Caco-2 (cell line): ENCODE data around the gene FHOD3. TPM values are rescaled to one million over a fixed set of nuclear protein-coding genes. Genes with fewer than 3 reads are reported as not detected.
"Not testable (repeated sequence)": the region's sequence is repeated elsewhere in the genome, so short reads cannot be mapped to it uniquely, and the experiment has no call there.

Source experiments
- BruUV-seq: library from RNA; stranded (reverse); fragments of 400-500 nt; replicated peaks from 2 replicates; lab custom pipeline; 2021; lab: Mats Ljungman, UMichigan
- CTCF ChIA-PET: fragments of 300-600 bp; sonication (Branson Sonifier 250); formaldehyde crosslinking; loops from one replicate; lab custom pipeline; 2022; ENCODE audit warnings: antibody characterized with exemption; lab: Charles Lee
- POLR2A ChIA-PET: fragments of 300-600 bp; sonication (Branson Sonifier 250); formaldehyde crosslinking; loops from one replicate; lab custom pipeline; 2022; ENCODE audit warnings: antibody characterized with exemption; lab: Charles Lee
- DNase-seq, 2 experiments: peaks; one replicate each; pipeline versions ENCODE4 v3.0.0 to v3.0.0-alpha.2; 2020 to 2022
- H3K27me3 ChIP-seq: replicated peaks from 2 replicates; pipeline ENCODE4 v1.6.0; 2011; ENCODE audit warnings: low read length; ENCODE audit not compliant: control insufficient read depth, insufficient read depth
- H3K36me3 ChIP-seq: 2 replicates; pipeline ENCODE4 v1.5.1; 2011; ENCODE audit warnings: low read length; ENCODE audit not compliant: control insufficient read depth, insufficient read depth
- H3K4me1 ChIP-seq: fragments of 250-450 bp; sonication (Bioruptor Pico); 2 replicates; pipeline ENCODE4 v1.5.1; 2020; ENCODE audit warnings: mild to moderate bottlenecking
- H3K4me3 ChIP-seq: 2 replicates; pipeline ENCODE4 v1.5.1; 2011; ENCODE audit warnings: low read depth, mild to moderate bottlenecking, control low read depth, low read length
- H3K9me3 ChIP-seq: fragments of 250-450 bp; sonication (Bioruptor Pico); 2 replicates; pipeline ENCODE4 v1.5.1; 2020; ENCODE audit warnings: mild to moderate bottlenecking, moderate library complexity
- H3K27ac Mint-ChIP-seq: one replicate; pipeline ENCODE4 v1.8.0; 2022; ENCODE audit warnings: mixed read lengths; ENCODE audit not compliant: unreplicated experiment
- H3K27me3 Mint-ChIP-seq: one replicate; pipeline ENCODE4 v1.8.0; 2022; ENCODE audit warnings: mixed read lengths; ENCODE audit not compliant: insufficient read depth, unreplicated experiment
- H3K36me3 Mint-ChIP-seq: one replicate; pipeline ENCODE4 v1.8.0; 2022; ENCODE audit warnings: mild to moderate bottlenecking, mixed read lengths; ENCODE audit not compliant: insufficient read depth, unreplicated experiment
- H3K4me1 Mint-ChIP-seq: one replicate; pipeline ENCODE4 v1.8.0; 2022; ENCODE audit warnings: low read depth, mixed read lengths; ENCODE audit not compliant: unreplicated experiment
- H3K4me3 Mint-ChIP-seq: one replicate; pipeline ENCODE4 v1.8.0; 2022; ENCODE audit warnings: mild to moderate bottlenecking, moderate library complexity, mixed read lengths; ENCODE audit not compliant: unreplicated experiment
- H3K9me3 Mint-ChIP-seq: one replicate; pipeline ENCODE4 v1.8.0; 2022; ENCODE audit warnings: mixed read lengths; ENCODE audit not compliant: unreplicated experiment
- intact Hi-C: fragments of 100-400 bp; cut with micrococcal nuclease; formaldehyde crosslinking; loops from one replicate; pipeline ENCODE4 v1.10.0; 2022; ENCODE audit not compliant: unreplicated experiment
- total RNA-seq: library from RNA; stranded (reverse); gene quantifications from 2 replicates; pipeline ENCODE4 v1.2.3, GENCODE V29; 2022
- TF ChIP-seq, protein P1 (sequence below), 2 experiments: fragments of 200-600 bp in 1 of 2; IDR thresholded peaks; 1 replicate in 1 of 2; 2 replicates in 1 of 2; pipeline versions ENCODE4 v1.5.1 to v1.8.0; 2011 to 2022; ENCODE audit warnings: antibody characterized with exemption in 1 of 2, control low read depth in 1 of 2, inconsistent platforms in 1 of 2, low read depth in 1 of 2, low read length in 1 of 2, mild to moderate bottlenecking in 1 of 2, moderate library complexity in 1 of 2; ENCODE audit not compliant: insufficient read depth in 1 of 2, severe bottlenecking in 1 of 2, unreplicated experiment in 1 of 2

The FHOD3 gene
- total RNA-seq, 1 experiment from 2014 or later = not detected

GRCh38 chr18:36460854-36461253 is 163.3 kb downstream of the FHOD3 start:
- Mint-ChIP-seq H3K36me3 (no peaks in the 10 kb centered on the region), H3K27ac (no peak overlapping the region), H3K27me3 (peaks cover 11% of the 10 kb centered on the region), H3K4me3 (no peak overlapping the region), H3K9me3 (no peaks in the 10 kb centered on the region), H3K4me1 (no peaks in the 10 kb centered on the region)
- intact Hi-C loops = no loop called here
- H3K4me1 ChIP-seq = peaks cover 8% of the 10 kb centered on the region; the same call in 1 of the 2 replicates
- no TSS peak for BruUV-seq
- H3K9me3 ChIP-seq = no peaks in the 10 kb centered on the region
- no peaks in the 10 kb centered on the region for H3K36me3 ChIP-seq
- ChIA-PET CTCF (no interaction called here), POLR2A (no interaction called here)
- H3K27me3 ChIP-seq = no peaks in the 10 kb centered on the region
- TF ChIP-seq, protein P1, sequence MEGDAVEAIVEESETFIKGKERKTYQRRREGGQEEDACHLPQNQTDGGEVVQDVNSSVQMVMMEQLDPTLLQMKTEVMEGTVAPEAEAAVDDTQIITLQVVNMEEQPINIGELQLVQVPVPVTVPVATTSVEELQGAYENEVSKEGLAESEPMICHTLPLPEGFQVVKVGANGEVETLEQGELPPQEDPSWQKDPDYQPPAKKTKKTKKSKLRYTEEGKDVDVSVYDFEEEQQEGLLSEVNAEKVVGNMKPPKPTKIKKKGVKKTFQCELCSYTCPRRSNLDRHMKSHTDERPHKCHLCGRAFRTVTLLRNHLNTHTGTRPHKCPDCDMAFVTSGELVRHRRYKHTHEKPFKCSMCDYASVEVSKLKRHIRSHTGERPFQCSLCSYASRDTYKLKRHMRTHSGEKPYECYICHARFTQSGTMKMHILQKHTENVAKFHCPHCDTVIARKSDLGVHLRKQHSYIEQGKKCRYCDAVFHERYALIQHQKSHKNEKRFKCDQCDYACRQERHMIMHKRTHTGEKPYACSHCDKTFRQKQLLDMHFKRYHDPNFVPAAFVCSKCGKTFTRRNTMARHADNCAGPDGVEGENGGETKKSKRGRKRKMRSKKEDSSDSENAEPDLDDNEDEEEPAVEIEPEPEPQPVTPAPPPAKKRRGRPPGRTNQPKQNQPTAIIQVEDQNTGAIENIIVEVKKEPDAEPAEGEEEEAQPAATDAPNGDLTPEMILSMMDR (IDR thresholded peaks at IDR 0.05; ENCODE audit: insufficient read depth in 1 of 2, low read depth in 1 of 2, low read length in 1 of 2, severe bottlenecking in 1 of 2, unreplicated experiment in 1 of 2) = no peak
- no peak for DNase-seq
- no peak overlapping the region for H3K4me3 ChIP-seq

- TF ChIP-seq, protein P1 (IDR thresholded peaks at IDR 0.05; ENCODE audit: insufficient read depth in 1 of 2, low read depth in 1 of 2, low read length in 1 of 2, severe bottlenecking in 1 of 2, unreplicated experiment in 1 of 2) = no peak
- peaks cover 8% of the 10 kb centered on the region; the same call in 1 of the 2 replicates for H3K4me1 ChIP-seq
- Mint-ChIP-seq H3K27me3 (peaks cover 8% of the 10 kb centered on the region), H3K9me3 (no peaks in the 10 kb centered on the region), H3K27ac (no peak overlapping the region), H3K36me3 (no peaks in the 10 kb centered on the region), H3K4me1 (no peaks in the 10 kb centered on the region), H3K4me3 (no peak overlapping the region)
- CTCF ChIA-PET = interaction anchor here (0.6 kb wide), 1 partner anchor 224 kb away, joined by 3 read pairs; no protein-coding TSS in a partner anchor
- no peak overlapping the region for H3K4me3 ChIP-seq
- DNase-seq = no peak
- POLR2A ChIA-PET = no interaction called here
- no TSS peak for BruUV-seq
- H3K27me3 ChIP-seq = no peaks in the 10 kb centered on the region
- intact Hi-C loops = no loop called here
- no peaks in the 10 kb centered on the region for H3K36me3 ChIP-seq
- no peaks in the 10 kb centered on the region for H3K9me3 ChIP-seq
Observed at GRCh38 chr18:36461551-36461987, 164.1 kb downstream of the FHOD3 start.

GRCh38 chr18:36463516-36463915 is 166.0 kb downstream of the FHOD3 start:
- H3K9me3 Mint-ChIP-seq, H3K9me3 ChIP-seq, BruUV-seq, H3K4me1 Mint-ChIP-seq, H3K27me3 Mint-ChIP-seq, POLR2A ChIA-PET, H3K4me3 Mint-ChIP-seq, H3K4me3 ChIP-seq, H3K4me1 ChIP-seq, H3K36me3 ChIP-seq, intact Hi-C loops, H3K36me3 Mint-ChIP-seq, CTCF ChIA-PET, H3K27ac Mint-ChIP-seq, H3K27me3 ChIP-seq, DNase-seq: not testable (repeated sequence)
